HUES6 (cell line): ENCODE results near the gene CCSER2.

Experiments
- H3K27ac ChIP-seq: 2 replicates; pipeline ENCODE4 v1.7.0; 2013; ENCODE audit warnings: low read depth, mild to moderate bottlenecking, low read length, inconsistent platforms
- H3K27me3 ChIP-seq: 2 replicates; pipeline ENCODE4 v1.6.1; 2013; ENCODE audit warnings: low read length; ENCODE audit not compliant: control insufficient read depth, insufficient read depth
- H3K36me3 ChIP-seq: 2 replicates; pipeline ENCODE4 v1.6.1; 2013; ENCODE audit warnings: low read length; ENCODE audit not compliant: control insufficient read depth, insufficient read depth
- H3K4me1 ChIP-seq: 2 replicates; pipeline ENCODE4 v1.6.1; 2013; ENCODE audit warnings: low read length; ENCODE audit not compliant: control insufficient read depth, insufficient read depth
- H3K4me3 ChIP-seq: 2 replicates; pipeline ENCODE4 v1.5.1; 2013; ENCODE audit warnings: low read depth, low read length
- H3K9ac ChIP-seq: one replicate; pipeline ENCODE4 v1.6.1; 2013; ENCODE audit warnings: mild to moderate bottlenecking, low read length
- H3K9me3 ChIP-seq: 2 replicates; pipeline ENCODE4 v1.6.1; 2013; ENCODE audit warnings: low read depth, low read length; ENCODE audit not compliant: control insufficient read depth, insufficient read depth

Gene CCSER2

DNA sequence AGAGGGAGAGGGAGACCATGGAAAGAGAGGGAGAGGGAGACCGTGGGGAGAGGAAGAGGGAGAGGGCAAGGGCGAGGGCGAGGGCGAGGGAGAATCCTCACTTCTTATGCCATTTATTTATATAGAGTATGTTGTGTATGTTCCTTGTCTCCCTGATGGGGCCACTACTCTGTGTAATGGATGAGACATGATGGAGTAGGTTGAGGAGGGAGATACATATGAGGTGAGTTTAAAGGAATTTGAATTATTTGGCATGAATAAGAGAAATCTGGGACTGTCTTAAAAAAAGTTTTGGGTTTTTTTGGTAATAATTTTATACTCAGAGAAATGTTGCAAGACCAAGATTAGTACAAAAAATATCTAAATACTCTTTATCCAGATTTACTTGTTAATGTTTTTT, 20.1 kb downstream of the CCSER2 start:
- Histone ChIP-seq H3K4me1 (peaks cover 7% of the 10 kb centered on the region), H3K9me3 (peaks cover 6% of the 10 kb centered on the region; the same call in 1 of the 2 replicates), H3K27me3 (no peaks in the 10 kb centered on the region), H3K4me3 (no peak overlapping the region), H3K36me3 (no peaks in the 10 kb centered on the region; the same call in 1 of the 2 replicates), H3K27ac (no peak overlapping the region), H3K9ac (no peak overlapping the region)

DNA sequence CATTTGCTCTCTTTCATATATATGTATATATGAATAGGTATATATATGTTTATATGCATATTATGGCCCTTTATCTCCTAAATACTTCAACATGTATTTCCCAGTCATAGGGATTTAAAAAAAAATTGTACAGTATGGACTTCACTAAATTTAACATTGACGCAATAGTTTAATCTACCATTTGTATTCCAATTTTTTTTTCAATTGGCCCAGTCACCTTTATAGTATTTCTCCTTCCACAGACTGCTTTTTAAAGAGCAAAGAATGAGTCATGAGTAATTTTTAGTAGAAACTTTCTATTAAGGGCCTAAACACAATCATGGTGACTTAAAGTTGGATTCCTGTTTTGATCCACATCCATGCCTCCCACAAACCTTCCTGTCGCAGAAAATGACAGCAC, 20.5 kb downstream of the CCSER2 start:
- H3K27ac ChIP-seq: no peak overlapping the region
- H3K36me3 ChIP-seq: no peaks in the 10 kb centered on the region; the same call in 1 of the 2 replicates
- peaks cover 6% of the 10 kb centered on the region; the same call in 1 of the 2 replicates for H3K9me3 ChIP-seq
- H3K9ac ChIP-seq: no peak overlapping the region
- no peak overlapping the region for H3K4me3 ChIP-seq
- H3K27me3 ChIP-seq: no peaks in the 10 kb centered on the region
- H3K4me1 ChIP-seq: peaks cover 11% of the 10 kb centered on the region

GRCh38 chr10:84352251-84352842, 24.0 kb downstream of the CCSER2 start:
- Histone ChIP-seq H3K36me3 (no peaks in the 10 kb centered on the region), H3K27me3 (no peaks in the 10 kb centered on the region), H3K27ac (no peak overlapping the region), H3K4me3 (no peak overlapping the region), H3K9me3 (peaks cover 4% of the 10 kb centered on the region; the same call in 1 of the 2 replicates), H3K4me1 (peaks cover 21% of the 10 kb centered on the region), H3K9ac (no peak overlapping the region)

- Histone ChIP-seq H3K27ac (0 out of 2 replicates have a peak overlapping the region, but pooled peaks have one; percentile 5), H3K9me3 (peaks cover 3% of the 10 kb centered on the region; the same call in 1 of the 2 replicates), H3K36me3 (no peaks in the 10 kb centered on the region), H3K9ac (no peak overlapping the region), H3K27me3 (no peaks in the 10 kb centered on the region), H3K4me1 (peaks cover 21% of the 10 kb centered on the region), H3K4me3 (0 out of 2 replicates have a peak overlapping the region, but pooled peaks have one; percentile 10)
Measured at GRCh38 chr10:84353052-84353803, 24.8 kb downstream of the CCSER2 start.

- peaks cover 21% of the 10 kb centered on the region for H3K4me1 ChIP-seq
- H3K9ac ChIP-seq: no peak overlapping the region
- H3K27me3 ChIP-seq: no peaks in the 10 kb centered on the region
- no peaks in the 10 kb centered on the region for H3K36me3 ChIP-seq
- no peaks in the 10 kb centered on the region for H3K9me3 ChIP-seq
- H3K4me3 ChIP-seq: no peak overlapping the region
- H3K27ac ChIP-seq: no peak overlapping the region
Measured at GRCh38 chr10:84354623-84355022, 26.2 kb downstream of the CCSER2 start.

GRCh38 chr10:84355106-84355505, 26.7 kb downstream of the CCSER2 start:
- no peaks in the 10 kb centered on the region for H3K27me3 ChIP-seq
- no peak overlapping the region for H3K27ac ChIP-seq
- H3K9ac ChIP-seq: no peak overlapping the region
- H3K4me3 ChIP-seq: no peak overlapping the region
- H3K9me3 ChIP-seq: no peaks in the 10 kb centered on the region
- H3K36me3 ChIP-seq: no peaks in the 10 kb centered on the region
- peaks cover 21% of the 10 kb centered on the region for H3K4me1 ChIP-seq

- Histone ChIP-seq H3K27me3 (no peaks in the 10 kb centered on the region), H3K9ac (no peak overlapping the region), H3K4me3 (no peak overlapping the region), H3K9me3 (no peaks in the 10 kb centered on the region), H3K4me1 (peaks cover 31% of the 10 kb centered on the region), H3K36me3 (no peaks in the 10 kb centered on the region), H3K27ac (no peak overlapping the region)
Measured at GRCh38 chr10:84356928-84357327, 28.5 kb downstream of the CCSER2 start.

DNA sequence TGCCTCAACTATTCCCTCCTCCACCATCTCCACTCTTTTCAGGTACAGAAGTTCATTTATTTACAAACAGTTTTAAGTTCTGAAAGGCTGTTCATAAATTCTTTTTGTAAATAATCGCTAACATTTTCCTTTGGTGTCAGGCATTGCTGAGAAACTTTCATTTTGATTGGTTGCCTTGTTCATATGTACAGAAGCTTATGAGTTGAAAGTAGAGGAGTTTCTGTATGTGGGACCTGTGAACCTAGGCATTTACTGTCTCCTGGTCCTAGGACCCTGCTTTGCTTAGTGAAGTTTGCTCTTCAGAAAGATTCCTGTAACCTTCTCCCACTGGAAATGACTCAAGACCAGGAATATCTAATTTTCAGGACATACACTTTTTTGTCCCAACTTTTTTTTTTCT, 30.4 kb downstream of the CCSER2 start:
- Histone ChIP-seq H3K36me3 (no peaks in the 10 kb centered on the region), H3K9me3 (no peaks in the 10 kb centered on the region), H3K4me3 (no peak overlapping the region), H3K27me3 (no peaks in the 10 kb centered on the region), H3K4me1 (peaks cover 21% of the 10 kb centered on the region), H3K9ac (no peak overlapping the region), H3K27ac (no peak overlapping the region)

- Histone ChIP-seq H3K9me3 (no peaks in the 10 kb centered on the region), H3K4me3 (no peak overlapping the region), H3K27me3 (no peaks in the 10 kb centered on the region), H3K27ac (no peak overlapping the region), H3K4me1 (peaks cover 10% of the 10 kb centered on the region; the same call in 1 of the 2 replicates), H3K36me3 (no peaks in the 10 kb centered on the region), H3K9ac (no peak overlapping the region)
Measured at GRCh38 chr10:84360637-84361365, 32.4 kb downstream of the CCSER2 start.

- no peak overlapping the region for H3K4me3 ChIP-seq
- H3K4me1 ChIP-seq: peaks cover 16% of the 10 kb centered on the region
- no peaks in the 10 kb centered on the region for H3K36me3 ChIP-seq
- H3K27me3 ChIP-seq: no peaks in the 10 kb centered on the region
- no peaks in the 10 kb centered on the region for H3K9me3 ChIP-seq
- H3K27ac ChIP-seq: no peak overlapping the region
- no peak overlapping the region for H3K9ac ChIP-seq
Measured at GRCh38 chr10:84365335-84365881, 37.0 kb downstream of the CCSER2 start.
